Effector memory CD4-positive, alpha-beta T cell (primary cell): ENCODE measurements around the gene PACS1.
A peak's percentile ranks its signal among the peaks of the same experiment; 100 is the strongest.

Experiments
- DNase-seq, 3 donors: peaks; one replicate each; pipeline ENCODE4 v3.0.0-alpha.2; 2020
- H3K27ac ChIP-seq: 2 replicates; pipeline ENCODE4 v1.7.0; 2013; ENCODE audit warnings: mild to moderate bottlenecking, low read length, moderate library complexity; ENCODE audit not compliant: insufficient read depth, poor library complexity, severe bottlenecking
- H3K27me3 ChIP-seq: replicated peaks from 2 replicates; pipeline ENCODE4 v1.7.0; 2013; ENCODE audit warnings: mild to moderate bottlenecking, low read length; ENCODE audit not compliant: insufficient read depth, control insufficient read depth, poor library complexity, severe bottlenecking
- H3K36me3 ChIP-seq: 2 replicates; pipeline ENCODE4 v1.7.0; 2013; ENCODE audit warnings: mild to moderate bottlenecking, low read length, moderate library complexity; ENCODE audit not compliant: control insufficient read depth, insufficient read depth
- H3K4me1 ChIP-seq: 2 replicates; pipeline ENCODE4 v1.7.0; 2013; ENCODE audit warnings: low read length, mild to moderate bottlenecking; ENCODE audit not compliant: control insufficient read depth, insufficient read depth, poor library complexity, severe bottlenecking
- H3K4me3 ChIP-seq: 2 replicates; pipeline ENCODE4 v1.7.0; 2013; ENCODE audit warnings: low read length, low read depth, mild to moderate bottlenecking; ENCODE audit not compliant: insufficient read depth, poor library complexity, severe bottlenecking
- H3K9me3 ChIP-seq: 2 replicates; pipeline ENCODE4 v1.7.0; 2013; ENCODE audit warnings: mild to moderate bottlenecking, low read length, moderate library complexity; ENCODE audit not compliant: control insufficient read depth

The PACS1 gene

DNA sequence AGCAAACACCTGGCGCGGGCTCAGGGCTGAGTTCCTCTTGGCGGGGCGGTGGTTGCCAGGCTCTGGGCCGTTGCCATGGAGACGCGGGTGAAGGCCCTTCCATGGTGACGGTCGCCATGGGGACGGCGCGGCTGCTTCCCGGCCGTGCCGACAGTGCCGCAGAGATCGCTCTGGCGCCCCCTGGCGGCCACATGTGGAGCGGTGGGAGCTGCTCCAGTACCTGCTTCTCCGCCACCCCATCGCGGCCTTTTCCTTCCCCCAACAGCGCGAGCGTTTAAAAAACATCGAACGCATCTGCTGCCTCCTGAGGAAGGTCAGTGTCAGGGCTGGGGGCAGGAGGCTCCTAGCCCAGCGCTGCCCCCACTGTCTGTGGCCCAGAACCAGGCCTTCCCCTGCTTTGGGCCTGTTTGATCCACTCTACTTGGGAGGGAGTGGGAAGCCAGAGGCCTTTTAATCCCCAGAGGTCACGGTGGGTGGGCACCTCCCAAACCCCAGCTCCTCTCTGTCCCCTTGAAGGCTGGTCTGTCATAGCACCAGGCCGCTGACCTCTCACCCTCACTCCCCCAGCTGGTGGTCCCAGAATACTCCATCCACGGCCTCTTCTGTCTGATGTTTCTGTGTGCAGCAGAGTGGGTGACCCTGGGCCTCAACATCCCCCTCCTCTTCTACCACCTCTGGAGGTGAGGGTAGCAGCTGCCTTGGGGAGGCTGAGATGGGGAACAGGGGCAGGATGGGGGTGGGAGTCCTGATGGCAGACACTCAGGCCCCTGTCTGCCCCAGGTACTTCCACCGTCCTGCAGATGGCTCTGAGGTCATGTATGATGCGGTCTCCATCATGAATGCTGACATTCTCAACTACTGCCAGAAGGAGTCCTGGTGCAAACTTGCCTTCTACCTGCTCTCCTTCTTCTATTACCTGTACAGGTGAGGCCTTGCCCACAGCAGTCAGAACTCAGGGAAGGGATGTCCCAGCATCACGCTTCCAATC, 212.7 kb downstream of the PACS1 start:
- peak; percentile 98 to 100 (median 100) for DNase-seq
- Histone ChIP-seq H3K27me3 (no peaks in the 10 kb centered on the region), H3K27ac (peak overlapping the region; percentile 50), H3K9me3 (no peaks in the 10 kb centered on the region), H3K36me3 (no peaks in the 10 kb centered on the region), H3K4me1 (peaks cover 22% of the 10 kb centered on the region), H3K4me3 (no peak overlapping the region)

GRCh38 chr11:66283461-66284105, 213.5 kb downstream of the PACS1 start:
- H3K27ac ChIP-seq, result no peak overlapping the region
- H3K9me3 ChIP-seq, result no peaks in the 10 kb centered on the region
- peaks cover 26% of the 10 kb centered on the region for H3K4me1 ChIP-seq
- H3K4me3 ChIP-seq, result no peak overlapping the region
- H3K36me3 ChIP-seq, result no peaks in the 10 kb centered on the region
- no peaks in the 10 kb centered on the region for H3K27me3 ChIP-seq
- no peak for DNase-seq

- no peak overlapping the region for H3K4me3 ChIP-seq
- H3K4me1 ChIP-seq, result peaks cover 24% of the 10 kb centered on the region
- DNase-seq, result no peak
- H3K36me3 ChIP-seq, result no peaks in the 10 kb centered on the region
- H3K27ac ChIP-seq, result no peak overlapping the region
- H3K9me3 ChIP-seq, result no peaks in the 10 kb centered on the region
- no peaks in the 10 kb centered on the region for H3K27me3 ChIP-seq
Observed at GRCh38 chr11:66284526-66285078, 214.5 kb downstream of the PACS1 start.

GRCh38 chr11:66285250-66285947, 215.3 kb downstream of the PACS1 start:
- H3K4me1 ChIP-seq, result peaks cover 29% of the 10 kb centered on the region
- no peaks in the 10 kb centered on the region for H3K27me3 ChIP-seq
- no peaks in the 10 kb centered on the region for H3K9me3 ChIP-seq
- H3K27ac ChIP-seq, result no peak overlapping the region
- DNase-seq, result no peak
- no peak overlapping the region for H3K4me3 ChIP-seq
- no peaks in the 10 kb centered on the region for H3K36me3 ChIP-seq

GRCh38 chr11:66286699-66287098, 216.6 kb downstream of the PACS1 start:
- H3K4me1 ChIP-seq, result peaks cover 29% of the 10 kb centered on the region
- H3K9me3 ChIP-seq, result no peaks in the 10 kb centered on the region
- no peak overlapping the region for H3K27ac ChIP-seq
- no peaks in the 10 kb centered on the region for H3K36me3 ChIP-seq
- no peak overlapping the region for H3K4me3 ChIP-seq
- no peak for DNase-seq
- peaks cover 3% of the 10 kb centered on the region for H3K27me3 ChIP-seq

- Histone ChIP-seq H3K4me3 (no peak overlapping the region), H3K4me1 (peaks cover 29% of the 10 kb centered on the region), H3K27me3 (peaks cover 7% of the 10 kb centered on the region), H3K27ac (no peak overlapping the region), H3K9me3 (no peaks in the 10 kb centered on the region), H3K36me3 (no peaks in the 10 kb centered on the region)
- no peak for DNase-seq
Observed at GRCh38 chr11:66287211-66287888, 217.3 kb downstream of the PACS1 start.

- Histone ChIP-seq H3K27me3 (peaks cover 10% of the 10 kb centered on the region), H3K36me3 (no peaks in the 10 kb centered on the region), H3K27ac (peak overlapping the region; percentile 81), H3K4me1 (peaks cover 25% of the 10 kb centered on the region), H3K9me3 (no peaks in the 10 kb centered on the region), H3K4me3 (peak overlapping the region; percentile 72)
- no peak for DNase-seq
Observed at GRCh38 chr11:66287889-66288670, 218.0 kb downstream of the PACS1 start.

DNA sequence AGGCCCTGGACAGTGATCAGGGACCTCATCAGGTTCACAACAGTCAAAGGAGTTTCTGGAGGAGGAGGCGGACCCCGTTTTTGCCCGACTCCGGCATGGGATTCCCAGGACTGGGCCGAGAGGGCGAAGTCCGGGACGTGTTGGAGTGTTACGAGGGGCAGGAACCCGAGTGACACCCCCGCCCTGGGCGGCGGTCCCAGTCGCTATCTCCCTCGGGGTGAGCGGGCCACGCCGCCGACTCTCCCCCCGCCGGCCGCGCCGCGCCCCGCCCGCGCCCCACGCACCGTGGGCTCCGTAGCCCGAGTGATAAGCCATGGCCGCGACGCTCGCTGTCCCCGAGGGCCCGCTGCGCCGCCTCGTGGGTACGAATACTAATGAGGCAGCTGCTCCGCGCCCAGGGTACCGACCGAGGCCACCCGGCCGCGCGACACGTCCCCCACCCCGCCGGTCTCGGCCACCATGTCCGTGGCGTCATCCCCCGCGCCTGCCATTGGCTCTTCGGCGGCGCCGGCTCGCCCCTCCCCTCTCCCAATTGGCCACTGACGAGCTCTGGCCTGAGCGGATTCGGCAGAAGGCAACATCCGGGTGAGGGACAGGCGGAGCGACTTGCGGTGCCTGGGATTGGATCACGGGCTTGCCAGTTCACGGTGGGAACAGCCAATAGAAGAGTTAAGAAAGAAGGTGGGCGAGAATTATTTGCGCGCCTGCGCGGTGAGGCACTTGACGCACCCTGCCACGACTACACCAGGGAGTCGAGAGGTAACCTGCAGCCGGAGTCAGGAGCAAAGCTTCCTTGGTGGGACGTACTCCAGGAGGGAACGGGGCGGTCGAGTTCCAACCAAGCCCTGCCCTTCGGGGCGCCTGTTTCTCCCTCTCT, 218.8 kb downstream of the PACS1 start, which contains the start of gene YIF1A:
YIF1A (minus strand) TSS at position 473 of the 877 bp plus-strand sequence; CDS start at position 315, 158 bp downstream.
- H3K9me3 ChIP-seq, result no peaks in the 10 kb centered on the region
- H3K4me1 ChIP-seq, result peaks cover 25% of the 10 kb centered on the region
- peak; percentile 97 to 99 (median 99) for DNase-seq
- no peaks in the 10 kb centered on the region for H3K36me3 ChIP-seq
- peak within 1 kb of the TSS; percentile 81 for H3K27ac ChIP-seq
- H3K27me3 ChIP-seq, result peaks cover 10% of the 10 kb centered on the region
- H3K4me3 ChIP-seq, result peak within 1 kb of the TSS; percentile 72
